CD14-positive monocyte (primary cell): Measurements from ENCODE around the gene ZDHHC14. TPM values are rescaled to one million over a fixed set of nuclear protein-coding genes. Genes with fewer than 3 reads are reported as not detected.

Source experiments
- DNase-seq, 3 donors: peaks; one replicate each; pipeline ENCODE4 v3.0.0-alpha.2; 2011 to 2022
- H2AFZ ChIP-seq: 2 replicates; pipeline ENCODE4 v1.6.0; 2012; ENCODE audit warnings: mild to moderate bottlenecking, low read depth, low read length, inconsistent platforms; ENCODE audit not compliant: insufficient read depth, poor library complexity, severe bottlenecking
- H3K27ac ChIP-seq, 2 donors: 1 replicate in 1 of 2; 2 replicates in 1 of 2; pipeline ENCODE4 v1.5.1; 2012 to 2013; ENCODE audit warnings: low read length in 2 of 2, control low read depth in 1 of 2, inconsistent platforms in 1 of 2, low read depth in 1 of 2, mild to moderate bottlenecking in 1 of 2
- H3K27me3 ChIP-seq, 2 donors: one replicate each; pipeline versions ENCODE4 v1.6.0 to v1.6.1; 2011 to 2013; ENCODE audit warnings: low read length in 2 of 2; ENCODE audit not compliant: control insufficient read depth in 2 of 2, insufficient read depth in 2 of 2
- H3K36me3 ChIP-seq, 2 donors: replicated peaks in 1 of 2; 1 replicate in 1 of 2; 2 replicates in 1 of 2; pipeline versions ENCODE4 v1.5.1 to v1.6.1; 2012 to 2013; ENCODE audit warnings: low read length in 2 of 2, control low read depth in 1 of 2, inconsistent platforms in 1 of 2, mild to moderate bottlenecking in 1 of 2; ENCODE audit not compliant: insufficient read depth in 2 of 2, control insufficient read depth in 1 of 2
- H3K4me1 ChIP-seq, 2 donors: 1 replicate in 1 of 2; 2 replicates in 1 of 2; pipeline versions ENCODE4 v1.5.1 to v1.6.1; 2012 to 2013; ENCODE audit warnings: low read length in 2 of 2, control low read depth in 1 of 2, inconsistent platforms in 1 of 2, mild to moderate bottlenecking in 1 of 2, moderate library complexity in 1 of 2; ENCODE audit not compliant: insufficient read depth in 2 of 2, control insufficient read depth in 1 of 2
- H3K4me2 ChIP-seq: replicated peaks from 2 replicates; pipeline ENCODE3; 2012; ENCODE audit warnings: low read length, moderate library complexity, mild to moderate bottlenecking; ENCODE audit not compliant: poor library complexity, severe bottlenecking; ENCODE audit errors: extremely low read depth
- H3K4me3 ChIP-seq, 3 experiments: fragments of 200-600 bp in 1 of 3; sonication (generic) in 1 of 3; replicated peaks in 1 of 3; 1 replicate in 2 of 3; 2 replicates in 1 of 3; pipeline ENCODE4 v1.5.1; 2011 to 2013; ENCODE audit warnings: low read length in 3 of 3, mild to moderate bottlenecking in 3 of 3, control low read depth in 2 of 3, low read depth in 2 of 3, inconsistent platforms in 1 of 3, moderate library complexity in 1 of 3
- H3K79me2 ChIP-seq: 2 replicates; pipeline ENCODE4 v1.6.0; 2012; ENCODE audit warnings: mild to moderate bottlenecking, control low read depth, inconsistent platforms, low read length, moderate library complexity; ENCODE audit not compliant: insufficient read depth
- H3K9ac ChIP-seq: 2 replicates; pipeline ENCODE4 v1.6.0; 2017; ENCODE audit warnings: low read length, mild to moderate bottlenecking; ENCODE audit not compliant: insufficient read depth, poor library complexity, severe bottlenecking
- H3K9me3 ChIP-seq, 2 donors: replicated peaks in 1 of 2; 1 replicate in 1 of 2; 2 replicates in 1 of 2; pipeline versions ENCODE4 v1.5.1 to v1.6.1; 2012 to 2013; ENCODE audit warnings: low read length in 2 of 2, control low read depth in 1 of 2; ENCODE audit not compliant: control insufficient read depth in 1 of 2, insufficient read depth in 1 of 2
- H4K20me1 ChIP-seq: 2 replicates; pipeline ENCODE4 v1.6.0; 2012; ENCODE audit warnings: mild to moderate bottlenecking, low read length, control low read depth, moderate library complexity; ENCODE audit not compliant: insufficient read depth
- H3K27ac Mint-ChIP-seq, 7 donors: one replicate each; pipeline ENCODE4 v1.8.0; 2020; ENCODE audit warnings: mild to moderate bottlenecking in 7 of 7, mixed read lengths in 7 of 7, moderate library complexity in 6 of 7, inconsistent platforms in 2 of 7
- H3K27me3 Mint-ChIP-seq, 3 donors: one replicate each; pipeline ENCODE4 v1.8.0; 2021 to 2022; ENCODE audit warnings: low read depth in 3 of 3, mild to moderate bottlenecking in 3 of 3, mixed read lengths in 3 of 3, moderate library complexity in 3 of 3, inconsistent platforms in 1 of 3
- H3K36me3 Mint-ChIP-seq, 2 donors: one replicate each; pipeline ENCODE4 v1.8.0; 2020; ENCODE audit warnings: mixed read lengths in 2 of 2, inconsistent platforms in 1 of 2, mild to moderate bottlenecking in 1 of 2
- H3K4me1 Mint-ChIP-seq: one replicate; pipeline ENCODE4 v1.8.0; 2020; ENCODE audit warnings: mild to moderate bottlenecking, mixed read lengths
- H3K4me3 Mint-ChIP-seq, 2 donors: one replicate each; pipeline ENCODE4 v1.8.0; 2020; ENCODE audit warnings: mild to moderate bottlenecking in 2 of 2, mixed read lengths in 2 of 2, moderate library complexity in 1 of 2
- H3K9me3 Mint-ChIP-seq, 7 donors: one replicate each; pipeline ENCODE4 v1.8.0; 2020 to 2022; ENCODE audit warnings: mixed read lengths in 7 of 7, mild to moderate bottlenecking in 6 of 7, moderate library complexity in 6 of 7, inconsistent platforms in 2 of 7
- WGBS: methylation state at CpG from one replicate; pipeline ENCODE4 v1.1.5; 2013; ENCODE audit warnings: missing lambda C conversion rate; ENCODE audit not compliant: insufficient coverage; 5-methylcytosine and 5-hydroxymethylcytosine counted together
- intact Hi-C, 2 donors: fragments of 100-400 bp; cut with micrococcal nuclease; formaldehyde crosslinking; loops; one replicate each; pipeline versions ENCODE4 v1.15.0 to v1.15.1; 2023
- polyA plus RNA-seq, 3 donors: library from polyadenylated mRNA; depleted of rRNA in 1 of 3; unstranded in 2 of 3; stranded (reverse) in 1 of 3; fragments of 300-500 nt in 2 of 3; fragments of >200 nt in 1 of 3; fragmentation: Illumina TruSeq in 2 of 3; gene quantifications; 1 replicate in 2 of 3; 2 replicates in 1 of 3; pipeline ENCODE4 v1.2.3, GENCODE V29; 2012 to 2021
- TF ChIP-seq, protein P1 (sequence below): fragments of 200-600 bp; IDR thresholded peaks from one replicate; pipeline ENCODE4 v1.8.0; 2022; ENCODE audit warnings: antibody characterized with exemption, mild to moderate bottlenecking

ZDHHC14 gene
- polyA plus RNA-seq, 3 donors = 0.30 to 1.7 (median 0.93) TPM

DNA sequence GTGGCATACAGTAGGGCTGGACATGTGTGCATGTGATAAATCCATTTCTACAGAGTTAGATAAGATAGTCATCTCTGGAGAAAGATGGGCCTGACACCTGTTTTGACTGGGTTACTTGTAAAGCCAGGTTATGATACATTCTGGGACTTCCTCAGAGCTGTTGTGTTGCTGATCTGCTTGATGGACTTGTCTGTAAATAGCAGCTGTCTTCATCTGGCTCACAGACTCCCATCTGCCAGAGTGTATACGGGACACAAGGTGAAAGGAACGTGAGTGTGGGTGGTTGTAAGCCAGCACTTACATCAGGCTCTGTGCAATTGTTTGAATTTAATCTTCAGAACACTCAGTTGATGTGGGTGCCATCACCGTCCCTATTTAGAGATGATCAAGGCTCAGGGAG lies 49.8 kb downstream of the ZDHHC14 start:
- Histone ChIP-seq H3K9ac (no peak overlapping the region), H3K9me3 (no peaks in the 10 kb centered on the region), H3K4me3 (no peak overlapping the region), H3K27me3 (no peaks in the 10 kb centered on the region), H3K4me1 (no peaks in the 10 kb centered on the region), H4K20me1 (no peaks in the 10 kb centered on the region), H2AFZ (no peak overlapping the region), H3K4me2 (no peak overlapping the region), H3K79me2 (no peaks in the 10 kb centered on the region), H3K36me3 (no peaks in the 10 kb centered on the region), H3K27ac (no peak overlapping the region)
- WGBS = 100% methylated on average over 2 of the region's 3 CpGs
- no peaks in the 10 kb centered on the region for H3K36me3 Mint-ChIP-seq
- H3K27ac Mint-ChIP-seq = no peak overlapping the region
- H3K27me3 Mint-ChIP-seq = peaks cover 0 to 3% (median 2%) of the 10 kb centered on the region in 3 donors
- TF ChIP-seq, protein P1, sequence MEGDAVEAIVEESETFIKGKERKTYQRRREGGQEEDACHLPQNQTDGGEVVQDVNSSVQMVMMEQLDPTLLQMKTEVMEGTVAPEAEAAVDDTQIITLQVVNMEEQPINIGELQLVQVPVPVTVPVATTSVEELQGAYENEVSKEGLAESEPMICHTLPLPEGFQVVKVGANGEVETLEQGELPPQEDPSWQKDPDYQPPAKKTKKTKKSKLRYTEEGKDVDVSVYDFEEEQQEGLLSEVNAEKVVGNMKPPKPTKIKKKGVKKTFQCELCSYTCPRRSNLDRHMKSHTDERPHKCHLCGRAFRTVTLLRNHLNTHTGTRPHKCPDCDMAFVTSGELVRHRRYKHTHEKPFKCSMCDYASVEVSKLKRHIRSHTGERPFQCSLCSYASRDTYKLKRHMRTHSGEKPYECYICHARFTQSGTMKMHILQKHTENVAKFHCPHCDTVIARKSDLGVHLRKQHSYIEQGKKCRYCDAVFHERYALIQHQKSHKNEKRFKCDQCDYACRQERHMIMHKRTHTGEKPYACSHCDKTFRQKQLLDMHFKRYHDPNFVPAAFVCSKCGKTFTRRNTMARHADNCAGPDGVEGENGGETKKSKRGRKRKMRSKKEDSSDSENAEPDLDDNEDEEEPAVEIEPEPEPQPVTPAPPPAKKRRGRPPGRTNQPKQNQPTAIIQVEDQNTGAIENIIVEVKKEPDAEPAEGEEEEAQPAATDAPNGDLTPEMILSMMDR = no peak
- H3K4me3 Mint-ChIP-seq = no peak overlapping the region
- DNase-seq = no peak
- H3K9me3 Mint-ChIP-seq = peaks cover 0 to 2% (median 0%) of the 10 kb centered on the region in 7 donors
- no peaks in the 10 kb centered on the region for H3K4me1 Mint-ChIP-seq
- intact Hi-C loops = no loop called here

DNA sequence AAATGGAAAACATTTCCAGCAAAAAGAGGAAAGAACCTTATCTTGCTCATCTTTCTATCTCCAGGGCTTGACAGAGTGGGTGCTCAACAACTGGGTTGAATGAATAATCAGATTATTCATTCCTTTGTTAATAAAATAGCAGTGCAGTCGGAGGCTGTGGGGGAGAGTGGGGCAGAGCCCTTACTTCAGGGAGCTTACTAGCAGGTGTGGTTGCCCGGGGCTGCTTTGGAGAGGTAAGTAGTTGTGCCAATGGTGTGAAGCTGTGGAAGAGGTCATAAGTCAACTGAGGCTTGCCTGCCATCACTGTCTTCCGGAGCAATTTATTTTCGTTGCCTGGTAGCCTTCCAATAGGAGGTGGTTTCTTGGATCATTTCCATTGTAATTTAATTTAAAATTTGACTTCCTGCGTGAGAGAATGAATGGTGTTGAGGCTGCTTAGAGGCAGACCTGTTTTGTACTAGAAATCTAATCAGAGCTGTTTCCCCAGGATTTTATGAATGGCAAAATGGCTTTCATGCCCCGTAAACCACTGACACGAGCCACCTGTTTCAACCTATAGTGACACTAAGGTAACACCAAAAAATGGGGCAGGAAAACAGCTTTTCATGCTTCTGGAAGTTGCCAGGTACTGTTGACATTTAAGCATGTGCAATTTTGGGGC lies 51.4 kb downstream of the ZDHHC14 start:
- intact Hi-C loops = no loop called here
- no peaks in the 10 kb centered on the region for H3K9me3 Mint-ChIP-seq

More for the DNA sequence above, 51.4 kb downstream of the ZDHHC14 start:
- H3K4me3 ChIP-seq = no peak overlapping the region
- H3K27ac Mint-ChIP-seq = no peak overlapping the region
- no peaks in the 10 kb centered on the region for H4K20me1 ChIP-seq
- no peak overlapping the region for H3K4me3 Mint-ChIP-seq
- H3K4me2 ChIP-seq = no peak overlapping the region
- no peaks in the 10 kb centered on the region for H3K36me3 Mint-ChIP-seq
- no peak overlapping the region for H2AFZ ChIP-seq
- TF ChIP-seq, protein P1 = no peak
- H3K4me1 ChIP-seq = no peaks in the 10 kb centered on the region
- H3K36me3 ChIP-seq = no peaks in the 10 kb centered on the region
- H3K27me3 Mint-ChIP-seq = peaks cover 0 to 3% (median 0%) of the 10 kb centered on the region in 3 donors
- no peaks in the 10 kb centered on the region for H3K79me2 ChIP-seq
- H3K9me3 ChIP-seq = no peaks in the 10 kb centered on the region
- DNase-seq = no peak
- no peaks in the 10 kb centered on the region for H3K4me1 Mint-ChIP-seq
- H3K9ac ChIP-seq = no peak overlapping the region
- 95% methylated on average over 3 of the region's 7 CpGs for WGBS
- H3K27ac ChIP-seq = no peak overlapping the region
- no peaks in the 10 kb centered on the region for H3K27me3 ChIP-seq
